Common myeloid progenitor, CD34-positive (primary cell): ENCODE measurements around the gene CAPZA1.

ENCODE experiments used
- CTCF ChIA-PET: fragments of 350-600 bp; sonication (Branson Sonifier 250); formaldehyde crosslinking; loops from one replicate; lab custom pipeline; 2021; ENCODE audit warnings: antibody characterized with exemption; lab: Charles Lee
- POLR2A ChIA-PET: fragments of 350-600 bp; sonication (Branson Sonifier 250); formaldehyde crosslinking; loops from one replicate; lab custom pipeline; 2021; ENCODE audit warnings: antibody characterized with exemption; lab: Charles Lee
- DNase-seq, 3 donors: peaks; one replicate each; pipeline versions ENCODE4 v3.0.0 to v3.0.0-alpha.2; 2013
- H3K27ac ChIP-seq, 2 experiments: 1 replicate in 1 of 2; 2 replicates in 1 of 2; pipeline ENCODE4 v1.7.0; 2013; ENCODE audit warnings: inconsistent platforms in 2 of 2, low read length in 2 of 2, mild to moderate bottlenecking in 2 of 2, low read depth in 1 of 2, moderate library complexity in 1 of 2; ENCODE audit not compliant: severe bottlenecking in 2 of 2, insufficient read depth in 1 of 2, poor library complexity in 1 of 2
- H3K27me3 ChIP-seq, 5 experiments: replicated peaks in 2 of 5; 1 replicate in 3 of 5; 2 replicates in 2 of 5; pipeline versions ENCODE4 v1.6.1 to v1.7.0; 2013; ENCODE audit warnings: low read length in 4 of 5, mild to moderate bottlenecking in 2 of 5, moderate library complexity in 2 of 5, inconsistent platforms in 1 of 5; ENCODE audit not compliant: insufficient read depth in 5 of 5, control insufficient read depth in 4 of 5
- H3K36me3 ChIP-seq, 4 experiments: 1 replicate in 2 of 4; 2 replicates in 2 of 4; pipeline versions ENCODE4 v1.6.1 to v1.7.0; 2013; ENCODE audit warnings: low read length in 3 of 4, control low read depth in 1 of 4, mild to moderate bottlenecking in 1 of 4; ENCODE audit not compliant: control insufficient read depth in 4 of 4, insufficient read depth in 4 of 4
- H3K4me1 ChIP-seq, 4 experiments: 1 replicate in 3 of 4; 2 replicates in 1 of 4; pipeline versions ENCODE4 v1.6.1 to v1.7.1; 2013; ENCODE audit warnings: low read length in 3 of 4, mild to moderate bottlenecking in 3 of 4, control low read depth in 1 of 4, inconsistent platforms in 1 of 4, moderate library complexity in 1 of 4; ENCODE audit not compliant: control insufficient read depth in 4 of 4, insufficient read depth in 4 of 4; ENCODE audit errors: control extremely low read depth in 1 of 4
- H3K4me3 ChIP-seq, 7 experiments: 1 replicate in 4 of 7; 2 replicates in 3 of 7; pipeline versions ENCODE4 v1.5.1 to v1.7.0; 2013; ENCODE audit warnings: mild to moderate bottlenecking in 7 of 7, low read length in 6 of 7, moderate library complexity in 6 of 7, inconsistent platforms in 2 of 7, low read depth in 2 of 7, control low read depth in 1 of 7; ENCODE audit not compliant: insufficient read depth in 4 of 7, control insufficient read depth in 1 of 7; ENCODE audit errors: extremely low read depth in 1 of 7
- H3K9me3 ChIP-seq, 5 experiments: 1 replicate in 4 of 5; 2 replicates in 1 of 5; pipeline versions ENCODE4 v1.6.1 to v1.7.1; 2013; ENCODE audit warnings: low read length in 4 of 5, mild to moderate bottlenecking in 2 of 5, inconsistent platforms in 1 of 5, low read depth in 1 of 5, moderate library complexity in 1 of 5; ENCODE audit not compliant: control insufficient read depth in 4 of 5, insufficient read depth in 2 of 5; ENCODE audit errors: control extremely low read depth in 1 of 5
- WGBS: methylation state at CpG from one replicate; pipeline ENCODE4 v1.1.5; 2013; ENCODE audit not compliant: insufficient coverage; 5-methylcytosine and 5-hydroxymethylcytosine counted together

Gene CAPZA1

GRCh38 chr1:112626193-112626592 is 6.6 kb downstream of the CAPZA1 start:
- peaks cover 10 to 21% (median 14%) of the 10 kb centered on the region in 4 experiments for H3K4me1 ChIP-seq
- 96% methylated on average over 5 of the region's 5 CpGs for WGBS
- H3K9me3 ChIP-seq: no peaks in the 10 kb centered on the region
- H3K27ac ChIP-seq: no peak overlapping the region
- DNase-seq: no peak
- H3K4me3 ChIP-seq: no peak overlapping the region
- POLR2A ChIA-PET: interaction anchor here (0.6 kb wide), 1 partner anchor 71 kb away, joined by 4 read pairs; no protein-coding TSS in a partner anchor
- peaks cover 2 to 33% (median 6%) of the 10 kb centered on the region in 4 experiments for H3K36me3 ChIP-seq
- H3K27me3 ChIP-seq: no peaks in the 10 kb centered on the region
- CTCF ChIA-PET: interaction anchor here (1.1 to 1.6 kb wide), 3 partner anchors 11 to 46 kb away, joined by 3 to 5 read pairs (median 4); no protein-coding TSS in a partner anchor

- Histone ChIP-seq H3K27me3 (no peaks in the 10 kb centered on the region), H3K36me3 (peaks cover 2 to 39% (median 6%) of the 10 kb centered on the region in 4 experiments), H3K9me3 (no peaks in the 10 kb centered on the region), H3K4me3 (no peak overlapping the region), H3K27ac (no peak overlapping the region), H3K4me1 (peaks cover 6 to 16% (median 8%) of the 10 kb centered on the region in 4 experiments)
- CTCF ChIA-PET: interaction anchor here (1.5 kb wide), 1 partner anchor 10 kb away, joined by 7 read pairs; no protein-coding TSS in a partner anchor
- no peak for DNase-seq
- POLR2A ChIA-PET: no interaction called here
These were observed 7.3 kb downstream of the CAPZA1 start for GRCh38 chr1:112626887-112627286.

GRCh38 chr1:112628516-112628915 is 8.9 kb downstream of the CAPZA1 start:
- ChIA-PET CTCF (interaction anchor here (1.0 to 2.2 kb wide), 5 partner anchors 9 to 237 kb away, joined by 3 to 7 read pairs (median 3); no protein-coding TSS in a partner anchor), POLR2A (no interaction called here)
- Histone ChIP-seq H3K4me1 (peaks cover 2 to 5% (median 3%) of the 10 kb centered on the region in 4 experiments), H3K27me3 (no peaks in the 10 kb centered on the region), H3K9me3 (no peaks in the 10 kb centered on the region), H3K27ac (no peak overlapping the region), H3K4me3 (no peak overlapping the region), H3K36me3 (peaks cover 3 to 46% (median 7%) of the 10 kb centered on the region in 4 experiments)
- 90% methylated on average over 2 of the region's 2 CpGs for WGBS
- DNase-seq: no peak

- peaks cover 2 to 5% (median 3%) of the 10 kb centered on the region in 4 experiments for H3K4me1 ChIP-seq
- no peak overlapping the region for H3K4me3 ChIP-seq
- no peaks in the 10 kb centered on the region for H3K27me3 ChIP-seq
- H3K9me3 ChIP-seq: no peaks in the 10 kb centered on the region
- peaks cover 3 to 46% (median 7%) of the 10 kb centered on the region in 4 experiments for H3K36me3 ChIP-seq
- DNase-seq: no peak
- POLR2A ChIA-PET: interaction anchor here (0.6 kb wide), 1 partner anchor 10 kb away, joined by 4 read pairs; the partner anchor contains the start of genes CAPZA1 and ST7L
- no peak overlapping the region for H3K27ac ChIP-seq
- CTCF ChIA-PET: interaction anchor here (0.8 to 2.2 kb wide), 4 partner anchors 15 to 87 kb away, joined by 3 to 6 read pairs (median 4); no protein-coding TSS in a partner anchor
These were observed 9.6 kb downstream of the CAPZA1 start for GRCh38 chr1:112629256-112629655.

GRCh38 chr1:112633628-112634027 is 14.0 kb downstream of the CAPZA1 start:
- Histone ChIP-seq H3K36me3 (peaks cover 3 to 29% (median 6%) of the 10 kb centered on the region in 4 experiments), H3K9me3 (no peaks in the 10 kb centered on the region), H3K4me1 (peaks cover 0 to 14% (median 9%) of the 10 kb centered on the region in 4 experiments), H3K4me3 (no peak overlapping the region), H3K27me3 (no peaks in the 10 kb centered on the region), H3K27ac (no peak overlapping the region)
- DNase-seq: no peak
- 100% methylated on average over 1 of the region's 2 CpGs for WGBS
- ChIA-PET CTCF (no interaction called here), POLR2A (no interaction called here)

GRCh38 chr1:112634367-112634766 is 14.7 kb downstream of the CAPZA1 start:
- Histone ChIP-seq H3K9me3 (no peaks in the 10 kb centered on the region), H3K4me1 (peaks cover 0 to 14% (median 9%) of the 10 kb centered on the region in 4 experiments), H3K27me3 (no peaks in the 10 kb centered on the region), H3K36me3 (peaks cover 3 to 27% (median 6%) of the 10 kb centered on the region in 4 experiments), H3K27ac (no peak overlapping the region), H3K4me3 (no peak overlapping the region)
- ChIA-PET CTCF (interaction anchor here (0.8 kb wide), 1 partner anchor 12 kb away, joined by 3 read pairs; no protein-coding TSS in a partner anchor), POLR2A (no interaction called here)
- no peak for DNase-seq

GRCh38 chr1:112636056-112636455 is 16.4 kb downstream of the CAPZA1 start:
- no peak overlapping the region for H3K27ac ChIP-seq
- CTCF ChIA-PET: interaction anchor here (0.7 to 2.2 kb wide), 6 partner anchors 8 to 58 kb away, joined by 3 to 7 read pairs (median 3); no protein-coding TSS in a partner anchor

More at GRCh38 chr1:112636056-112636455, 16.4 kb downstream of the CAPZA1 start:
- no peak overlapping the region for H3K4me3 ChIP-seq
- WGBS: no CpG with 5 or more reads among the region's 2 CpGs
- H3K27me3 ChIP-seq: no peaks in the 10 kb centered on the region
- POLR2A ChIA-PET: no interaction called here
- H3K36me3 ChIP-seq: peaks cover 2 to 19% (median 4%) of the 10 kb centered on the region in 4 experiments
- peaks cover 0 to 14% (median 9%) of the 10 kb centered on the region in 4 experiments for H3K4me1 ChIP-seq
- DNase-seq: no peak
- no peaks in the 10 kb centered on the region for H3K9me3 ChIP-seq
